Ecto neural progenitor cell (in vitro differentiated cells): ENCODE results near the gene DPH1.
A peak's percentile ranks its signal among the peaks of the same experiment; 100 is the strongest.
"Not testable (repeated sequence)": the region's sequence is repeated elsewhere in the genome, so short reads cannot be mapped to it uniquely, and the experiment has no call there.

Experiments used
- DNase-seq: peaks from one replicate; pipeline ENCODE4 v3.0.0-alpha.2; 2018; ENCODE audit warnings: low spot score

The DPH1 gene

GRCh38 chr17:2008332-2009126 is 21.4 kb upstream of the DPH1 start:
- DNase-seq = no peak

DNA sequence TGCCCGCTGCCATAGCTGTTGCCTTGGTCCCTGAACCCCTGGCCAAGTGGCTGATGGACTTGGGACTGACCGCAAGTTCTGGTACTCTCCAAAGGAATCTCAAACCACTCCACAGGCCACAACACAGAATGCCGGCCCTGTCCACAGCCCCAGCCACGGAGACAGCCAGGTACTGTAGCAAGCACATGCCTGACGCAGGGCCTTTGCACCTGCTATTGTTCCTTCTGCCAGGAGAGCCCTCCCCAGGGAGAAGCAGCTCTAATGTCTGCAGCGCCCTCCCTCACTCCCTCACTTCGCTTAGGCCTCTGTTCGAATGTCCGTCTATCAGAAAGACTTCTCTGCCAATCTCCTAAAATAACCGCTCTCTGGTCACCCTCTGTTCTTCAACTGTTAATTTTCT is 20.2 kb upstream of the DPH1 start:
- no peak for DNase-seq

DNA sequence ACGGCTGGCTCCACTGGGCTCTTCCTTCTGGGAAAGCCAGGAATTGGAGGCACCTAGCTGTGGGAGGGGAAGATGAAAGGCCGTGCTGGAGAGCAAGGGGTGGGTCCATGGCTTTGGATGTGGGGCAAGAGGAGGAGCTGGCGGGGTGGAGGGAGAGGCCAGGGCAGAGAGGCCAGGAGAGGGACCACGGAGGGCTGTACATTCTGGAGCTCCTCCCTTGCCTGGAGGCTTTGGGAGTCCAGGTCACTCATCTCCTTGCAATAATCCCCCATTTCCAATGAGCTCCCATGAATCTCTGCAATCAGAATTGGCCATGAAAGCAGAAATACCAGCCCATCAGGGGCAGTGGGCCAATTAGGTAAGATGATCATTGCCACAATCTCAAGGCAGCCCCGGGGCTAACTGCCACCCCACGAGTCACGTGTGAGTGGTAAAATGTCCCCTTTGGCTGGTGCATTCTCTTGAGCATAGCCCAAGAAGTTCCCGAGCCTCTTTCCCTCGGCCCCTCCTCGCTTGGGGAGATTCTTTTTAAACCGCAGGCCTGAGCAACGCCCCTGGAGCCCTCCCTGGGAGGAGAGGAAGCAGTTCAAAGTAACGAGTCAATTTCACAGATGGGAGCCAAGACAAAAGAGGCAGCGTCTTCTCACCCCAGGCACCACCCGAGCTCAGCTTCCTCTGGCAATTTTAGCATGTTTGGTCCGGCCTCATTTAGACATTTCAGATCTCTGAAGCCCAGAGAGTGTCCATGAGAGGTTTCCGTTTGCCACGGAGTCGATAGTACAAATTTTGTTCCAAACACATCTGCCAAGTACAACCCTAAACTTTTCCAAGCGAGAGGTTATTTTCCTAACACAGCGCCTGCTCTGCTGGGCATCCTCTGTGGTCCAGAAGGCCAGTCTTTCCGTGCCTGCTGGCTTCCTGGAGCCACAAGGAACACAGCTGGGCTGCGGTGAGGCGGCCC is 18.3 kb upstream of the DPH1 start:
- peak; percentile 80 for DNase-seq

- DNase-seq = no peak
These were observed 17.5 kb upstream of the DPH1 start for GRCh38 chr17:2012499-2012898.

- DNase-seq = not testable (repeated sequence)
These were observed 16.5 kb upstream of the DPH1 start for GRCh38 chr17:2013220-2013993.

- DNase-seq = no peak
These were observed 16.0 kb upstream of the DPH1 start for GRCh38 chr17:2013994-2014317.

DNA sequence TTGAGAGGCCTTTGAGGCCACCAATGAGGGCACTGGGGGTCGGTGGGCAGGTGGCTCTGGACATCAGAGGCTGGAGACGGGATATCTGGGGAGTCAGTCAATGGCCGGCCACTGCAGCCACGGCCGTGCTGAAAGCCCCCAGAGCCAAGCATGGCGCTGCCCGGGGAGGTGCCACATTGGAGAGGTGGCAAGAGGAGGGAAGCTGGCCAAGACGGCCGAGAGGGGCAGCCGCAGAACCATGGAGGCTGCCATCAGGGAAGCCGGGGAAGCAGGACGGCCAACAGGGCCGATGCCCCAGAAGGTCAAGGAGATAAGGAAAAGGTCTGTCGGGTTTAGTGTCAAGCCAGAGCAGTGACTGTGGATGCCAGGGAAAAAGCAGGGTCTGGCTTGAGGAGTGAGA is 14.6 kb upstream of the DPH1 start:
- DNase-seq = no peak

- DNase-seq = no peak
These were observed 13.5 kb upstream of the DPH1 start for GRCh38 chr17:2016494-2016893.

- no peak for DNase-seq
These were observed 12.5 kb upstream of the DPH1 start for GRCh38 chr17:2017274-2017941.

DNA sequence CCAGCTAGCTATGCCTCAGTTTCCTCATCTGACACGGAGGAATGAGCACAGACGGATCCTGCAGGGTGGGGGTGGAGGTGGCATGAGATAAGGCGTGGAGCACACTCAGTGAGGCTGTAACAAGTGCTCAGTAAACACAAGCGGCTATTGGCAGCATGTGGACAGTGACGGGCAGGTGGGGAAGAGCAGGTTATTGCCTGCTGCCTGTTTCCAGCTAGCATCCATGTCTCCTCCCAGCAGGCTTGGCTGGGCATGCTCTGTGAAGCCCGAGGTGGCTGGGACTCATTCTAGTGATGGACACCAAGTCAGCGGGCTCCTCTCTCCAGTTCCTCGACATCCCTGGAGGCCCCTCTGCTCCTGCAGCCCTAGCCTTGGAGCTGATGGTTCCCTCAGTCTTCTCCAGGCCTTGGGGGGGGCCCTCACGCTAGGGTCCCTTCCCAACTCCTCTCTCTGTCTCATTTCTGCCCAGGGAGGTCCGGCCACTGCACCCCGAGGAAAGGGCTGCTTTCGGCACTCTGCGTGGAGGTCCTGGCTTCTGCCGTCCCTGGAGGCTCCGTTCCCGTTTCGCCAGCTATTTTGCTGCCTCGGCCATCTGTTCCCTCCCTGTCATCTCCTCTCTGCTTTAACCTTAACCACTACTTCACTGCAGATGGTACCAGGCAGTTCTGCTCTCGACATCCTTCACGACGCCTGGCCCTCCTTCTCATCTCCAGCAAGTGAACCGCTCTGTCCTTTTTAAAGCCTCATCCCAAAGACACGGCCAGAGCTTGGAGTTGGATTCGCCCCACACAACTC is 11.0 kb upstream of the DPH1 start:
- no peak for DNase-seq

GRCh38 chr17:2019723-2020122 is 10.2 kb upstream of the DPH1 start:
- no peak for DNase-seq

- no peak for DNase-seq
These were observed 9.2 kb upstream of the DPH1 start for GRCh38 chr17:2020721-2021120.

DNA sequence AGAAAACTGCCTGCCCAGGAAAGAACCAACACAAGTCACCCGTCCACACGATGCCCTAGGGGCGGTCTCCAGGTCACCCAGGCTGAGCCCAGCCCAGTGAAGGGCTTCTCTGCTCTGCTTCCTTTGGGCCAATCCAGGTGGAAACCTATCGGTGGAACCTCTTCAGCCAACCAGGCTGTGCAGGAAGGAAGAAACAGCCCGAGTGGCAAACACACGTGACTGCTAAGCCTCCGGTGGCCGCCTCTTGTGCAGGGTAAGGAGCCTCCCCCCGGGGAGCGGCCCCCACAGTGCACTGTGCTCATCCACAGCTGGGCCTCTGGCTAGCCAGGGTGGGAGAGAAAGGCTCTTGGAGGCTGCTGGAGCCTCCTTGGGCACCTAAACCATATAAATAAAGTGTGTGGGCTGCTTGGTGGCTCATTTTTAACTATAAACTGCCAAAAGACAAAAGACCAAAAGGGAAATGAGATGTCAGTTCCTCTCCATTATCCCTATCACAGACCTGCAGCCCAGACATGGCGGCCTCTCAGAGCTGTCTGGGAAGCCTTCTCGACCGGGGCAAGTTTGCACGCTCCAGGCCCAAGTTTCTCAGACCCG is 7.2 kb upstream of the DPH1 start:
- DNase-seq = no peak

GRCh38 chr17:2023256-2023655 is 6.7 kb upstream of the DPH1 start:
- DNase-seq = no peak

DNA sequence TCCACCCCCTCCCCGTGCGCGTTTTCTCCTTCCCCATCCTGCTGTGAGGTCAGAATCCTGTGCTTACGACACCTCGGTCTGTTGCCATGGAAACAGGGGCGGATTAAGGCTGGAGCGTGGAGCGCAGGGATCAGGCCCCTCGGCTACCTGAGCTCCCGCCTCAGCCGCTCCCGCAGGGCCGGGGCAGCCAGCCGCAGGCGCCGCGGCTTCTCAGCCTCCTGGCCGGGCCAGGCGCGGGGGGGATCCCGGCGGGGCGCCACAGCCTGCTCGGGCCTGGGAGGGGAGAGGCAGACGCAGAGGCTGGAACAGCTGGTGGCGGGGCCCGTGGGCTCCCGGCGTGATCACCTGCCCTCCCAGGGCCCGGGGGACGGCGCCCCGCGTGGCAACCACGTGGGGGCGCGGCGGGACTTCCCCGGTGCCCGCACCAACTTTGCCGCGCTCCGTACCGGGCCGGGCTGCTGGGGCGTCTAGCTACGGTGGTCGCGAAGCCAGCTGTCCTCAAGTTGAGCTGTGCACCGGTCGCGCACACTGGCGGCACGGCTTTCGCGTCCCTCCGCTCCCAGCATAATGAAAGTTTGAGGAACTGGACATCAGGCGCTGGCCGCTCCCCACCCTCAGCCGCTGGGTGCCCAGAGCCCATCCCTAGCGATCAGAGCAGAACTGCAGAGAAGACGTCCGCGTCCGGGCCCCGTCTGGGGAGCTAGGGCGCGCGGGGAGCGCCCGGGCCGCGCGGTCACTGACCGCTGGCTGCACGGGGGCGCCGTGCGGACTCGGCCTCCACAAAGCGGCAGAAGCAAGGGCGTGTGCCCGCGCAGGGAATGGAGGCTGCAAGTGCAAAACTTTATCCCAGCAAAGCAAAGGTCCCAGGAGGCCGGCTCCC is 6.0 kb upstream of the DPH1 start:
- DNase-seq = peak; percentile 97

- no peak for DNase-seq
These were observed 5.3 kb upstream of the DPH1 start for GRCh38 chr17:2024572-2025219.

DNA sequence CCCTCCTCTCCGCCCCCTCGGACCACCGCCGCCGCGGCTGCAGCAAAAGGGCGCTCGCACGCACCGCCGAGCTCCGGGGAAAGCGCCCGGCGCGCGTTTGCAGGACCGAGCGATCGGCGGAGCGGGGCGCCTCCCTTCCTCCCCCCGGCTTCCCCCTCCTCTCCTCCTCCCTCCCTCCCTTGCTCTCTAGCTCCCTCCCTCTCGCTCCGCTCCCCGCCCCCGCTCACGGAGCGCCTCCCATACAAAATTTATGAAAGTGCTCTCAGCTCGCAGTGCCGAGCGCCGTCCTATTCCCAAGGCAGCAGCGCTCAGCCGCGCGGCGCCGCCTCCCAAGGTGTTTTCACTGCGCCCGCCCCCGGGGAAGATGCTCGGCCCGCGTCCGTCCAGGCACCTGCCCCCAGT is 4.7 kb upstream of the DPH1 start, which contains the start of gene RTN4RL1:
Gene RTN4RL1, minus strand, starts transcription at position 115 of the 402 bp plus-strand sequence. CDS start 469 bp downstream, outside the sequence.
- peak; percentile 84 for DNase-seq

DNA sequence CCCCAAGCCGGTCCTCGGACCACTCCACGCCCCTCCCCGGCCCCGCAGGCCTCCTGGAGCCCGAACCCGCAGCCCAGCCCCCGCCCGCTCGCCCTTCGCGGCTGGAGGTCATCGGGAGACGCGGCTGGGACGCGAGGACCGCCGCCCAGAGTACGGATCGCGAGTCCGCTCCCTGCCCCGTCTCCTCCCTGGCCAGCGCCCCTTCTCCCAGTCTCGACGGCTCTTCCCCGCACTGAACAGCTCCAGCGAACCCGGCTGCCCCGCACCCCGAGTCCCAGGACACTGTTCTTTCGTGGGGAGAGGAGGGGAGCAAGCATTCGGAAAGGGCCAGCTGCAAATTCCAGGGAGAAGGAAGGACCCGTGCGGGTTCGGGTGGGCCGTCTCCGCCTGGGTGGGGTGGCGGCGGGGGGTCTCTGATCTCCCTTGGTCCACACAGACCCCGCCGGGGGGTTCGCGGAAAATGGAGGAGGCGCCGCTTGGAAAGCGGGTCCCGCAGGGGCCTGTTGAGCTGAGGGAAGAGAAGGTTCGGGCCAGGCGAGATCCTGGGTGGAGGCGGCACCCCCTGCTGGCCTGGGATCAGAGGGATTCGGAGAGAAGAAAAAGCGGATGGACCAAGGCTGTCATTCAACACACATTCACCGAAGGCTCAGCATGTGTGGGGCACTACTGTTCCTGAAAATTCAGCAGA is 4.2 kb upstream of the DPH1 start:
- DNase-seq = peak; percentile 83
